NCI-H1092 (cell line): ENCODE results near the gene LRIT1.

ENCODE experiments used
- DNase-seq: peaks from one replicate; lab custom pipeline; 2025; lab: John Stamatoyannopoulos, UW

The LRIT1 gene

GRCh38 chr10:84191106-84191505, 50.2 kb downstream of the LRIT1 start:
- no peak for DNase-seq

GRCh38 chr10:84190621-84191020, 50.7 kb downstream of the LRIT1 start:
- no peak for DNase-seq

GRCh38 chr10:84188815-84189214, 52.5 kb downstream of the LRIT1 start:
- DNase-seq: no peak

GRCh38 chr10:84185526-84186175, 55.7 kb downstream of the LRIT1 start:
- no peak for DNase-seq

- DNase-seq: no peak
Measured at GRCh38 chr10:84184517-84184916, 56.8 kb downstream of the LRIT1 start.

GRCh38 chr10:84181631-84182030, 59.7 kb downstream of the LRIT1 start:
- DNase-seq: no peak
